ENCODE measurements around the gene DNAH10. TPM values are rescaled to one million over a fixed set of nuclear protein-coding genes. Genes with fewer than 3 reads are reported as not detected.

DNAH10 gene
- total RNA-seq, 1 experiment from 2014 or later: 0.39 TPM

DNA sequence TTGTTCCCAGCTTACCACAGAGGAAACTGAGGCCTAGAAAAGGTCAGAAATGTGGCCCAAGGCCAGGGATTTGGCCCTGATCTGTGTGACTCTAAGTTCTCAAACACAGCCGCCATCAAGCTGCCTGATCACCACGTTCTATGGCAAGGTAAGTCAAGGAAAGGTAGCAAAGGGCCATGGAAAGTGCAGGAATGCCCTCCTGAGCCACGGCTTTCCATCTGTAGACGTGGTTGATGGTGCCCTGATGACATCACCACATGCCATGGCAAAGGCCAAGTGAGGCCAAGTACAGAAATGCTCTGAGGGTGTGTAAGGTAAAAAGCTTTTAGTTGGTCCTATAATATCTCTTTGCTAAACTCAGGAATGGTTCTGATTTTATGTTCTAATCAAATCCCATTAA, 99.3 kb downstream of the DNAH10 start:
- Histone ChIP-seq H3K4me3 (ENCODE audit: low read depth in 2 of 2, low read length in 2 of 2) (no peak overlapping the region), H3K27ac (ENCODE audit: low read length) (no peak overlapping the region), H3K27me3 (ENCODE audit: control insufficient read depth, insufficient read depth, low read length) (peaks cover 3% of the 10 kb centered on the region; the same call in 1 of the 2 replicates), H3K4me1 (ENCODE audit: control insufficient read depth, insufficient read depth, low read length) (no peaks in the 10 kb centered on the region), H3K9me3 (ENCODE audit: control insufficient read depth, insufficient read depth, low read depth, low read length) (no peaks in the 10 kb centered on the region), H3K36me3 (ENCODE audit: control insufficient read depth, insufficient read depth, low read length) (no peaks in the 10 kb centered on the region)
- ATAC-seq (no peak), DNase-seq (ENCODE audit: low read depth, low spot score) (no peak)
- ChIA-PET POLR2A (interaction anchor here (0.6 kb wide), 1 partner anchor 16 kb away, joined by 23 read pairs; no protein-coding TSS in a partner anchor), CTCF (no interaction called here)
- in situ Hi-C loops (cut with HindIII; ENCODE audit: low pct_unique_long_range_greater_than_20kb, low sequenced_read_pairs): no loop called here
- TF ChIP-seq SIN3A (IDR thresholded peaks at IDR 0.05; ENCODE audit: borderline replicate concordance, insufficient read depth, low read depth, low read length) (no peak), REST (IDR thresholded peaks at IDR 0.05; ENCODE audit: insufficient read depth in 1 of 2, low read depth in 2 of 2, low read length in 1 of 2) (no peak), TCF7L2 (IDR thresholded peaks at IDR 0.05; ENCODE audit: low read depth, low read length) (no peak), POLR2AphosphoS5 (IDR thresholded peaks at IDR 0.05; ENCODE audit: low read depth, low read length) (no peak)
- TF ChIP-seq, protein P1, sequence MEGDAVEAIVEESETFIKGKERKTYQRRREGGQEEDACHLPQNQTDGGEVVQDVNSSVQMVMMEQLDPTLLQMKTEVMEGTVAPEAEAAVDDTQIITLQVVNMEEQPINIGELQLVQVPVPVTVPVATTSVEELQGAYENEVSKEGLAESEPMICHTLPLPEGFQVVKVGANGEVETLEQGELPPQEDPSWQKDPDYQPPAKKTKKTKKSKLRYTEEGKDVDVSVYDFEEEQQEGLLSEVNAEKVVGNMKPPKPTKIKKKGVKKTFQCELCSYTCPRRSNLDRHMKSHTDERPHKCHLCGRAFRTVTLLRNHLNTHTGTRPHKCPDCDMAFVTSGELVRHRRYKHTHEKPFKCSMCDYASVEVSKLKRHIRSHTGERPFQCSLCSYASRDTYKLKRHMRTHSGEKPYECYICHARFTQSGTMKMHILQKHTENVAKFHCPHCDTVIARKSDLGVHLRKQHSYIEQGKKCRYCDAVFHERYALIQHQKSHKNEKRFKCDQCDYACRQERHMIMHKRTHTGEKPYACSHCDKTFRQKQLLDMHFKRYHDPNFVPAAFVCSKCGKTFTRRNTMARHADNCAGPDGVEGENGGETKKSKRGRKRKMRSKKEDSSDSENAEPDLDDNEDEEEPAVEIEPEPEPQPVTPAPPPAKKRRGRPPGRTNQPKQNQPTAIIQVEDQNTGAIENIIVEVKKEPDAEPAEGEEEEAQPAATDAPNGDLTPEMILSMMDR (IDR thresholded peaks at IDR 0.05): no peak
- no TSS peak for BruUV-seq (replicated peaks)
- intact Hi-C loops (cut with micrococcal nuclease; ENCODE audit: unreplicated experiment): no loop called here

GRCh38 chr12:123867141-123867540, 105.0 kb downstream of the DNAH10 start:
- H3K4me3 ChIP-seq (ENCODE audit: low read depth in 2 of 2, low read length in 2 of 2): no peak overlapping the region
- BruUV-seq (replicated peaks): no TSS peak
- ChIA-PET CTCF (no interaction called here), POLR2A (no interaction called here)
- H3K9me3 ChIP-seq (ENCODE audit: control insufficient read depth, insufficient read depth, low read depth, low read length): no peaks in the 10 kb centered on the region
- TF ChIP-seq TCF7L2 (IDR thresholded peaks at IDR 0.05; ENCODE audit: low read depth, low read length): no peak
- TF ChIP-seq SIN3A (IDR thresholded peaks at IDR 0.05; ENCODE audit: borderline replicate concordance, insufficient read depth, low read depth, low read length): no peak
- TF ChIP-seq, protein P1 (IDR thresholded peaks at IDR 0.05): no peak
- no peak for TF ChIP-seq POLR2AphosphoS5 (IDR thresholded peaks at IDR 0.05; ENCODE audit: low read depth, low read length)
- TF ChIP-seq REST (IDR thresholded peaks at IDR 0.05; ENCODE audit: insufficient read depth in 1 of 2, low read depth in 2 of 2, low read length in 1 of 2): no peak
- H3K27me3 ChIP-seq (ENCODE audit: control insufficient read depth, insufficient read depth, low read length): peaks cover 14% of the 10 kb centered on the region
- no peak overlapping the region for H3K27ac ChIP-seq (ENCODE audit: low read length)
- H3K36me3 ChIP-seq (ENCODE audit: control insufficient read depth, insufficient read depth, low read length): no peaks in the 10 kb centered on the region
- no peaks in the 10 kb centered on the region for H3K4me1 ChIP-seq (ENCODE audit: control insufficient read depth, insufficient read depth, low read length)
- no peak for ATAC-seq
- intact Hi-C loops (cut with micrococcal nuclease; ENCODE audit: unreplicated experiment): no loop called here
- DNase-seq (ENCODE audit: low read depth, low spot score): no peak
- in situ Hi-C loops (cut with HindIII; ENCODE audit: low pct_unique_long_range_greater_than_20kb, low sequenced_read_pairs): no loop called here
